Prostate gland (tissue), 2 donors: ENCODE results near the gene PTPN14. TPM values are rescaled to one million over a fixed set of nuclear protein-coding genes. Genes with fewer than 3 reads are reported as not detected.

Experiments used
- DNase-seq: peaks from one replicate; pipeline ENCODE4 v3.0.0-alpha.2; 2019; ENCODE audit warnings: low spot score
- H3K27ac ChIP-seq, 2 donors: fragments of 200-600 bp; sonication (generic); 2 replicates each; pipeline ENCODE4 v1.5.1; 2017 to 2019
- H3K27me3 ChIP-seq: fragments of 200-600 bp; sonication (generic); replicated peaks from 2 replicates; pipeline ENCODE4 v1.5.1; 2019; ENCODE audit not compliant: insufficient read depth
- H3K36me3 ChIP-seq, 2 donors: fragments of 200-600 bp; sonication (generic); 1 replicate in 1 of 2; 2 replicates in 1 of 2; pipeline versions ENCODE4 v1.5.1 to v1.8.1; 2017 to 2019
- H3K4me1 ChIP-seq: fragments of 200-600 bp; sonication (generic); replicated peaks from 2 replicates; pipeline ENCODE4 v1.5.1; 2019
- H3K4me3 ChIP-seq, 2 donors: fragments of 200-600 bp; sonication (generic); 2 replicates each; pipeline ENCODE4 v1.5.1; 2017 to 2019
- H3K9me3 ChIP-seq: fragments of 200-600 bp; sonication (generic); 2 replicates; pipeline ENCODE4 v1.5.1; 2017
- POLR2A ChIP-seq: fragments of 450-650 bp; IDR thresholded peaks from one replicate; pipeline ENCODE4 v1.6.1; 2016; ENCODE audit warnings: antibody characterized with exemption, mild to moderate bottlenecking
- POLR2AphosphoS5 ChIP-seq: sonication (generic); formaldehyde crosslinking; IDR thresholded peaks from one replicate; pipeline ENCODE4 v1.6.1; 2017; ENCODE audit warnings: antibody characterized with exemption
- WGBS: methylation state at CpG from one replicate; pipeline ENCODE4 v1.1.5; 2018; 5-methylcytosine and 5-hydroxymethylcytosine counted together
- intact Hi-C: fragments of 100-400 bp; cut with DNase I; formaldehyde crosslinking; loops from one replicate; pipeline ENCODE4 v1.14.2; 2022
- total RNA-seq, 2 donors: library from RNA; depleted of rRNA; stranded (reverse); fragments of >200 nt; gene quantifications; one replicate each; pipeline ENCODE4 v1.1.0, GENCODE V29; 2016
- TF ChIP-seq, protein P1 (sequence below), 4 experiments: fragments of 200-600 bp in 2 of 4; fragments of 450-650 bp in 2 of 4; sonication (generic) in 2 of 4; IDR thresholded peaks; 1 replicate in 3 of 4; 2 replicates in 1 of 4; pipeline ENCODE4 v1.5.1; 2016 to 2019; ENCODE audit warnings: antibody characterized with exemption in 4 of 4, mild to moderate bottlenecking in 2 of 4, moderate library complexity in 2 of 4

PTPN14 gene
- total RNA-seq, 2 donors from 2014 or later: 36.6 to 54.0 TPM

DNA sequence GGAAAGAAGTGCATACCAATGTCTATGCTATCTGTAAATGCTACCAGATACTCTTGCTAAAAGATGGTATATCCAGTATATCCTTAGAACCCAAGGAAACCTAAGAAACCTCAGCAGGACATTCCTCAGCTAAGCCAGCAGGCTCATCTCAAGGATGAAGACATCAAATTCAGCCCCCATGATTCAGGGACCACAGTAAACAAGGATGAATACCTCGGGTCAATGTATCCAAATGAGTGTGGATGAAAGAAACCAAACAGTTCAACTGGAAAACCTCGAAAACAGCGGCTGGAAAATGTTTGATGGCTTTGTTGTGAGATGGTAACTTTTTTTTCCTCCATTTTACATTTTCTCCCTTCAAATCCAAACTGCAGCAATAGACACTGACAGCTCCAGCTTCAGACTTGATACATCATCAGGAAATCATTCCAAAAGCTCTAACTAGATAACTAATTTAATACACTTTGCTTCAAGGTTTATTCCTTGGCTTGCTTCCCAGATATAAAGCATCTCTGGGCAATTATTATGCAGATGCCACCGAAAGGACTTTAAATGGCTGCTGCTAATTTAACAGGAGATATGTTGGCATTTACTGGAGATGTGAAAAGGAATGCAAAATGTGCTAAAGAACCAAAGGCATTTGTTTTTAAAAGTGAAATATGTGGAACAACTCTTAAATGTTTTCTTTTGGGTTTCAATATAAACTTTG is 196.8 kb downstream of the PTPN14 start:
- Histone ChIP-seq H3K27me3 (no peaks in the 10 kb centered on the region), H3K27ac (no peak overlapping the region), H3K9me3 (no peaks in the 10 kb centered on the region), H3K36me3 (no peaks in the 10 kb centered on the region), H3K4me3 (no peak overlapping the region), H3K4me1 (no peaks in the 10 kb centered on the region)
- DNase-seq: no peak
- TF ChIP-seq, protein P1, sequence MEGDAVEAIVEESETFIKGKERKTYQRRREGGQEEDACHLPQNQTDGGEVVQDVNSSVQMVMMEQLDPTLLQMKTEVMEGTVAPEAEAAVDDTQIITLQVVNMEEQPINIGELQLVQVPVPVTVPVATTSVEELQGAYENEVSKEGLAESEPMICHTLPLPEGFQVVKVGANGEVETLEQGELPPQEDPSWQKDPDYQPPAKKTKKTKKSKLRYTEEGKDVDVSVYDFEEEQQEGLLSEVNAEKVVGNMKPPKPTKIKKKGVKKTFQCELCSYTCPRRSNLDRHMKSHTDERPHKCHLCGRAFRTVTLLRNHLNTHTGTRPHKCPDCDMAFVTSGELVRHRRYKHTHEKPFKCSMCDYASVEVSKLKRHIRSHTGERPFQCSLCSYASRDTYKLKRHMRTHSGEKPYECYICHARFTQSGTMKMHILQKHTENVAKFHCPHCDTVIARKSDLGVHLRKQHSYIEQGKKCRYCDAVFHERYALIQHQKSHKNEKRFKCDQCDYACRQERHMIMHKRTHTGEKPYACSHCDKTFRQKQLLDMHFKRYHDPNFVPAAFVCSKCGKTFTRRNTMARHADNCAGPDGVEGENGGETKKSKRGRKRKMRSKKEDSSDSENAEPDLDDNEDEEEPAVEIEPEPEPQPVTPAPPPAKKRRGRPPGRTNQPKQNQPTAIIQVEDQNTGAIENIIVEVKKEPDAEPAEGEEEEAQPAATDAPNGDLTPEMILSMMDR (IDR thresholded peaks at IDR 0.05): no peak
- no peak for TF ChIP-seq POLR2AphosphoS5
- no peak for TF ChIP-seq POLR2A
- WGBS: 76% methylated on average over 4 of the region's 4 CpGs
- intact Hi-C loops: no loop called here

DNA sequence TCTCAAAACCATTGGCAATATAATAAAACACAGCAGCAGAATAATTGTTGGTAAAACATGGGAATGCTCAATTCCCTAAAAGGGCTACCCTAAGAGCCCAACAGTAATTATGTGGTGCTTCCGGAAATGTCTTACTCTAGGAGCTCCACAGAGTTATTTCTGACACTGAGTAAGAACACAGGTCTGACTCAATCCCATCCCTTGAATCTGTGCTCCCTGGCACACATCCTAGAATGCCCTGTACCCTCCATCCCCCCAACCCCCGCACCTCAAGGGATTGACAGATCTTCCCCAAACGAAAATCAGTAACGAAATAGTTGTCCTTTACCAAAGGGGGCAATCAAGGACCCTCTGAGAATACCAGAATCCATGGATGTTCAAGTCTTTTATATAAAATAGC is 198.6 kb downstream of the PTPN14 start:
- 91% methylated on average over 4 of the region's 4 CpGs for WGBS
- Histone ChIP-seq H3K27ac (no peak overlapping the region), H3K27me3 (no peaks in the 10 kb centered on the region), H3K9me3 (no peaks in the 10 kb centered on the region), H3K4me3 (no peak overlapping the region), H3K4me1 (no peaks in the 10 kb centered on the region), H3K36me3 (no peaks in the 10 kb centered on the region)
- intact Hi-C loops: no loop called here
- no peak for DNase-seq
- TF ChIP-seq POLR2AphosphoS5 (no peak), POLR2A (no peak)
- TF ChIP-seq, protein P1 (IDR thresholded peaks at IDR 0.05): no peak

DNA sequence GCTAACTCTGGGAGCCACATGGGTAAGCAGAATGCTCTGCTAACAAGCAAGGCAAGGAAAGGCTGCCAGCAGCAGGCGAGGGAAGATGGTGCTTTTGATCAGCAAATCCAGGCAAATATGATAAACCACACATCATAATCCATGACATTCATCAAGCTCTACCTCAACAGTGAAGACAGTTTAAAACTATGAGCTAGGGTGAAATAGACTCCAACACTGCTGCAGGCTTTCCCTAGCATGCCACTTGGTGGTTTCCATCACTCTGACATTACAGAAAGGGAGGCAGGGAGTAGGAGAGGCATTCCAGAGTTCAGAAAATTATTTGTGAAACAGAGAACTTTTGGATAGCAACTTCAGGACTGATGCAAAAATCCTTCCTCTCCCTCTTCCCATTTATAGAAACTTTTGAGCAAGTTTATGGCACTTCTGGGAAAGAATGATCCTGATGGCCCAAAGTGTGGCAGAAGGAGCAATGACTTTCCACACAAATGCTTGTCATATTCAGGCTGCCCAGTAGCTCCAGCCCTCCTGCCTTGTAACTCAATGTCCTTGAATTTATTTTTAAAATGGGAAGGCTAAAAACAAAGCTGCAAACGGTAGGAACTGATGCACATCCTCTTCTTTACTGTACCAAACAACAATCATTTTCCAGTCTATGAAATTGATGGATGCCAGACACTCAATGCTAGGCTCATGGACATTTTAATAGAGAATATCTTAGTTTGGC is 199.7 kb downstream of the PTPN14 start:
- intact Hi-C loops: no loop called here
- H3K36me3 ChIP-seq: no peaks in the 10 kb centered on the region
- 66% methylated on average over 2 of the region's 2 CpGs for WGBS

DNA sequence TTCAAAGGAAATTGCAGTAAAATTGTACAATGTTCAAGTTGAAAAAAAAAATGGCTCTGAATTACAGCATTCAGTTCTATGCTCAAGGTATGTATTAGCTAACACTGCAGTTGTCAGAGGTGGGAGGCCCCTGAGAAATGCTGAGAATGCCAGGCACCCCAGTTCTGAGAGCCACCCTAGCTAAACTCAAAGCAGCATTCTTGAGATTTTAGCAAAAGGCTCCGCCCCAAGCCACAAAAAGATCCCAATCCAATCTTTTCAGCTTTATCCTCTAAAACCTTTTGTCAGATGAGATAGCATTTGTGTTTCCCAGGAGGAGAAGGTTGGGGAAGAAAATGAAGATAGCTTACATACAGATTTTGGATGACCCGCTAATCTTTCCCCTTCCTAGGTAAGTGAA is 201.6 kb downstream of the PTPN14 start:
- intact Hi-C loops: no loop called here
- Histone ChIP-seq H3K9me3 (no peaks in the 10 kb centered on the region), H3K27me3 (no peaks in the 10 kb centered on the region), H3K36me3 (no peaks in the 10 kb centered on the region), H3K4me3 (no peak overlapping the region), H3K27ac (no peak overlapping the region), H3K4me1 (no peaks in the 10 kb centered on the region)
- 91% methylated on average over 2 of the region's 2 CpGs for WGBS
- TF ChIP-seq, protein P1 (IDR thresholded peaks at IDR 0.05): no peak
- TF ChIP-seq POLR2AphosphoS5 (no peak), POLR2A (no peak)
- DNase-seq: no peak

More for the DNA sequence above, 199.7 kb downstream of the PTPN14 start:
- Histone ChIP-seq H3K4me3 (no peak overlapping the region), H3K9me3 (no peaks in the 10 kb centered on the region), H3K4me1 (no peaks in the 10 kb centered on the region), H3K27me3 (no peaks in the 10 kb centered on the region), H3K27ac (no peak overlapping the region)
- TF ChIP-seq, protein P1 (IDR thresholded peaks at IDR 0.05): no peak
- no peak for TF ChIP-seq POLR2A
- no peak for TF ChIP-seq POLR2AphosphoS5
- no peak for DNase-seq

DNA sequence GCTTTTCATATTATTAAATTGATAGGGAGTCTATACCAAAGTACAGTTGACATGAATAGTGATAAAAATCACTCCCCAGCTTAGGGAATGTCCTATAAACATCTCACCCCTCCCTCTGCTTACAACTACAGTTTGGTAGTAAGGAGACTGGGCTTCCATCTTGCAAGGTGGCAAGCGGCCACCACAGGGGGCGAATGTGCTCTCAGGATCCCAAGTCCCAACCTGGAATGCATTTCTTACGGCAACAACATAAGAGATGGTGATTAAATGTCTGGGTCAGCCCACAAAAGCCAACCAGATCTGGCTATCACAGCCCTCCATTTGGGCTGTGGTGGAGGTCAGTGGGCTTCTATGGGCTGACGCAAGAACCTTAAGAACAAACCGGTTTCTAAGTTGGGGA is 202.4 kb downstream of the PTPN14 start:
- no peaks in the 10 kb centered on the region for H3K27me3 ChIP-seq
- H3K36me3 ChIP-seq: no peaks in the 10 kb centered on the region
- H3K4me1 ChIP-seq: no peaks in the 10 kb centered on the region
- H3K9me3 ChIP-seq: no peaks in the 10 kb centered on the region
- 88% methylated on average over 5 of the region's 5 CpGs for WGBS
- no peak for TF ChIP-seq POLR2A
- no peak for TF ChIP-seq POLR2AphosphoS5
- TF ChIP-seq, protein P1 (IDR thresholded peaks at IDR 0.05): no peak
- intact Hi-C loops: no loop called here
- DNase-seq: no peak
- H3K27ac ChIP-seq: no peak overlapping the region
- no peak overlapping the region for H3K4me3 ChIP-seq
